Endothelial cell of umbilical vein (primary cell): ENCODE measurements around the gene GDI1. TPM values are rescaled to one million over a fixed set of nuclear protein-coding genes. Genes with fewer than 3 reads are reported as not detected.

Experiments used
- BruUV-seq: library from RNA; stranded (reverse); fragments of 400-500 nt; replicated peaks from 2 replicates; lab custom pipeline; 2021; lab: Mats Ljungman, UMichigan
- CTCF ChIA-PET: fragments of 300-600, 350-600 bp; sonication (Branson Sonifier 250); formaldehyde crosslinking; loops from one replicate; lab custom pipeline; 2021; ENCODE audit warnings: antibody characterized with exemption, inconsistent platforms; lab: Charles Lee
- POLR2A ChIA-PET: fragments of 300-600, 350-600 bp; sonication (Branson Sonifier 250); formaldehyde crosslinking; loops from one replicate; lab custom pipeline; 2021; ENCODE audit warnings: antibody characterized with exemption, inconsistent platforms; lab: Charles Lee
- DNase-seq: peaks from one replicate; pipeline ENCODE4 v3.0.0-alpha.2; 2011; ENCODE audit warnings: low read depth, low spot score
- FAIRE-seq: peaks from 2 replicates; lab custom pipeline; 2011; peaks lifted over from hg19 to GRCh38; lab: Jason Lieb, UNC
- H2AFZ ChIP-seq: 2 replicates; pipeline ENCODE4 v1.6.0; 2012; ENCODE audit warnings: low read depth, low read length, control low read depth, inconsistent platforms
- H3K27ac ChIP-seq: 2 replicates; pipeline ENCODE4 v1.5.1; 2011; ENCODE audit warnings: low read depth, mild to moderate bottlenecking, control low read depth, low read length, moderate library complexity; ENCODE audit not compliant: insufficient read depth
- H3K27me3 ChIP-seq, 2 experiments: 2 replicates each; pipeline versions ENCODE4 v1.6.0 to v1.6.1; 2011; ENCODE audit warnings: low read length in 2 of 2, mixed read lengths in 1 of 2; ENCODE audit not compliant: control insufficient read depth in 2 of 2, insufficient read depth in 2 of 2
- H3K36me3 ChIP-seq, 2 experiments: 2 replicates in 1 of 2; 3 replicates in 1 of 2; pipeline ENCODE4 v1.5.1; 2011; ENCODE audit warnings: low read length in 2 of 2, mild to moderate bottlenecking in 1 of 2, moderate library complexity in 1 of 2; ENCODE audit not compliant: control insufficient read depth in 2 of 2, insufficient read depth in 2 of 2; ENCODE audit errors: extremely low read depth in 1 of 2
- H3K4me1 ChIP-seq: 3 replicates; pipeline ENCODE4 v1.5.1; 2011; ENCODE audit warnings: mild to moderate bottlenecking, low read length; ENCODE audit not compliant: control insufficient read depth, insufficient read depth; ENCODE audit errors: extremely low read depth
- H3K4me2 ChIP-seq: 2 replicates; pipeline ENCODE4 v1.6.1; 2011; ENCODE audit warnings: low read length, control low read depth, mixed read lengths; ENCODE audit not compliant: insufficient read depth
- H3K4me3 ChIP-seq, 3 experiments: fragments of 200-600 bp in 1 of 3; sonication (generic), shearing (Covaris generic) in 1 of 3; replicated peaks in 1 of 3; 2 replicates each; pipeline ENCODE4 v1.5.1; 2011 to 2016; ENCODE audit warnings: control low read depth in 3 of 3, low read length in 3 of 3, mild to moderate bottlenecking in 2 of 3, inconsistent platforms in 1 of 3, low read depth in 1 of 3, moderate library complexity in 1 of 3; ENCODE audit not compliant: insufficient read depth in 1 of 3
- H3K79me2 ChIP-seq: 2 replicates; pipeline ENCODE4 v1.6.0; 2012; ENCODE audit warnings: low read length, inconsistent platforms; ENCODE audit not compliant: control insufficient read depth, insufficient read depth
- H3K9ac ChIP-seq: replicated peaks from 2 replicates; pipeline ENCODE3; 2011; ENCODE audit warnings: low read length, control low read depth; ENCODE audit not compliant: insufficient read depth; ENCODE audit errors: extremely low read depth
- H3K9me1 ChIP-seq: replicated peaks from 3 replicates; pipeline ENCODE4 v1.6.0; 2011; ENCODE audit warnings: mild to moderate bottlenecking, low read length; ENCODE audit not compliant: control insufficient read depth, insufficient read depth; ENCODE audit errors: extremely low read depth
- H3K9me3 ChIP-seq: replicated peaks from 2 replicates; pipeline ENCODE4 v1.5.1; 2012; ENCODE audit warnings: low read length, inconsistent platforms; ENCODE audit not compliant: control insufficient read depth, insufficient read depth
- H4K20me1 ChIP-seq: replicated peaks from 2 replicates; pipeline ENCODE3; 2011; ENCODE audit warnings: mild to moderate bottlenecking, low read length; ENCODE audit not compliant: control insufficient read depth, insufficient read depth; ENCODE audit errors: extremely low read depth
- EZH2 ChIP-seq: IDR thresholded peaks from 2 replicates; pipeline ENCODE4 v1.6.1; 2012; ENCODE audit warnings: borderline replicate concordance, low read depth, mild to moderate bottlenecking, moderate library complexity, low read length, inconsistent platforms; ENCODE audit not compliant: severe bottlenecking
- FOS ChIP-seq: IDR thresholded peaks from 2 replicates; pipeline ENCODE4 v1.6.1; 2011; ENCODE audit warnings: mild to moderate bottlenecking, low read length, moderate library complexity, borderline replicate concordance; ENCODE audit not compliant: insufficient read depth
- GATA2 ChIP-seq: IDR thresholded peaks from 2 replicates; pipeline ENCODE4 v1.7.0; 2011; ENCODE audit warnings: low read depth, mild to moderate bottlenecking, moderate library complexity, mixed read lengths, low read length; ENCODE audit not compliant: insufficient read length, insufficient read depth
- JUN ChIP-seq: IDR thresholded peaks from 2 replicates; pipeline ENCODE4 v1.6.1; 2011; ENCODE audit warnings: borderline replicate concordance, low read depth; ENCODE audit not compliant: insufficient read length, insufficient read depth
- MYC ChIP-seq: IDR thresholded peaks from one replicate; pipeline ENCODE4 v1.6.1; 2011; ENCODE audit warnings: mild to moderate bottlenecking, low read depth, low read length
- POLR2A ChIP-seq: IDR thresholded peaks from 2 replicates; pipeline ENCODE4 v1.6.1; 2012; ENCODE audit warnings: low read depth, mild to moderate bottlenecking, control low read depth, low read length
- POLR2AphosphoS5 ChIP-seq: IDR thresholded peaks from 2 replicates; pipeline ENCODE4 v1.6.1; 2012; ENCODE audit warnings: low read depth, mild to moderate bottlenecking, control low read depth, low read length, moderate library complexity; ENCODE audit not compliant: insufficient read depth
- dilution Hi-C: fragments of 300-500 bp; cut with MboI; formaldehyde crosslinking; loops from one replicate; pipeline ENCODE4 v1.15.0; 2019; ENCODE audit warnings: low sequenced_read_pairs; ENCODE audit not compliant: extremely low pct_ligation_motif_present
- intact Hi-C: fragments of 100-400 bp; cut with micrococcal nuclease; formaldehyde crosslinking; loops from one replicate; pipeline ENCODE4 v1.10.0; 2022
- polyA plus RNA-seq, 4 experiments: library from polyadenylated mRNA; depleted of rRNA in 3 of 4; stranded (reverse) in 3 of 4; unstranded in 1 of 4; fragments of >200 nt; gene quantifications; 2 replicates each; pipeline versions ENCODE4 v1.2.1 to v1.2.3, GENCODE V29; 2011 to 2012; ENCODE audit warnings: missing spikeins in 1 of 4
- total RNA-seq: library from RNA; stranded (reverse); gene quantifications from 2 replicates; pipeline ENCODE4 v1.2.3, GENCODE V29; 2021
- TF ChIP-seq, protein P1 (sequence below): IDR thresholded peaks from 2 replicates; pipeline ENCODE4 v1.6.1; 2011; ENCODE audit not compliant: insufficient read depth, insufficient read length
- TF ChIP-seq, protein P2 (sequence below), 2 donors: IDR thresholded peaks; 1 replicate in 1 of 2; 2 replicates in 1 of 2; pipeline ENCODE4 v1.5.1; 2011; ENCODE audit warnings: low read length in 2 of 2, mild to moderate bottlenecking in 2 of 2, moderate library complexity in 2 of 2, control low read depth in 1 of 2, inconsistent platforms in 1 of 2, low read depth in 1 of 2; ENCODE audit not compliant: insufficient read depth in 1 of 2; ENCODE audit errors: extremely low read depth in 1 of 2

The GDI1 gene
- total and polyA plus RNA-seq, 2 donors (not counting 3 experiments of a cell fraction or from before 2014, with no cell fraction given), result 128 to 247 TPM

DNA sequence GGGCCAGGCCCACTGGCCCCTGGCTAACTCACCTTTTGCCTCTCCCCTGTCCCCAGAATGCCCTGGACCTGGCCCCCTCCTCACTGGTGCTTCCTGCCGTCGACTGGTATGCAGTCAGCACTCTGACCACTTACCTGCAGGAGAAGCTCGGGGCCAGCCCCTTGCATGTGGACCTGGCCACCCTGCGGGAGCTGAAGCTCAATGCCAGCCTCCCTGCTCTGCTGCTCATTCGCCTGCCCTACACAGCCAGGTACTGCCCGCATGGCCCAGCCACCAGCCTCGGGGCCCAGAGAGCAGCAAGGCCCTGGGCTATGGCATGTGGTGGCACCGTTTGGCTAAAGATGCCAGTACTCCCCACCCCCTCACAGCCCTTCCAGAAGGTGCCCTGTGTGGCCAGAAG is 4.7 kb upstream of the GDI1 start:
- no peak for TF ChIP-seq EZH2
- H3K9me1 ChIP-seq, result no peaks in the 10 kb centered on the region
- FAIRE-seq, result no peak
- peaks cover 24% of the 10 kb centered on the region for H3K4me1 ChIP-seq
- ChIA-PET POLR2A (no interaction called here), CTCF (no interaction called here)
- no peak overlapping the region for H3K4me3 ChIP-seq
- intact Hi-C loops (no loop called here), dilution Hi-C loops (no loop called here)
- H3K4me2 ChIP-seq, result no peak overlapping the region
- peaks cover 25% of the 10 kb centered on the region for H3K79me2 ChIP-seq
- H3K36me3 ChIP-seq, result peaks cover 2 to 26% of the 10 kb centered on the region in 2 experiments
- no peaks in the 10 kb centered on the region for H3K9me3 ChIP-seq
- DNase-seq, result no peak
- no peak overlapping the region for H2AFZ ChIP-seq
- no TSS peak for BruUV-seq
- H4K20me1 ChIP-seq, result no peaks in the 10 kb centered on the region
- H3K27ac ChIP-seq, result no peak overlapping the region
- H3K27me3 ChIP-seq, result no peaks in the 10 kb centered on the region
- H3K9ac ChIP-seq, result no peak overlapping the region

DNA sequence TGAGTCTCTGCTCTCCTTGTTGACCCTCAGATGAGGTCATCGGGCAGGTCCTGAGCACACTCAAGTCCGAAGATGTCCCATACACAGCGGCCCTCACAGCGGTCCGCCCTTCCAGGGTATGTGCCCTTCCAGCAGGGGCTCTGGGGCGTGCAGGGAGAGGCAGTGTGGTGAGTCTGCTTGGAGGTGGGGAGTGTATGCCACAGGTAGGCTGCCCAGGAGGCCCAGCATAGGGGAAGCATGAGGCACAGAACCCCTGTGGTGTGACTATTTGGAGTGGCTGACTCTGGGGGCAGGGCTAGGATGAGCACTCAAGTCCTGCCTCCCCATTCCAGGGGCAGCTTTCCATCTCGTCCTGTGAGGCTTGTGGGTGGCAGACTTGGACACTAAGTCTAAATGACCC is 3.3 kb upstream of the GDI1 start:
- BruUV-seq, result no TSS peak
- FAIRE-seq (no peak), DNase-seq (no peak)
- ChIA-PET POLR2A (no interaction called here), CTCF (no interaction called here)
- dilution Hi-C loops, result no loop called here
- Histone ChIP-seq H3K27me3 (no peaks in the 10 kb centered on the region), H3K4me1 (peaks cover 23% of the 10 kb centered on the region), H3K36me3 (peaks cover 2 to 26% of the 10 kb centered on the region in 2 experiments), H3K4me2 (no peak overlapping the region), H3K27ac (no peak overlapping the region), H3K4me3 (no peak overlapping the region), H3K9ac (no peak overlapping the region), H3K79me2 (peaks cover 39% of the 10 kb centered on the region), H3K9me3 (no peaks in the 10 kb centered on the region), H4K20me1 (no peaks in the 10 kb centered on the region), H2AFZ (no peak overlapping the region), H3K9me1 (no peaks in the 10 kb centered on the region)
- intact Hi-C loops, result no loop called here
- TF ChIP-seq EZH2 (no peak), GATA2 (no peak), POLR2A (no peak), POLR2AphosphoS5 (no peak), JUN (no peak), FOS (no peak), MYC (no peak)
- TF ChIP-seq, protein P1, sequence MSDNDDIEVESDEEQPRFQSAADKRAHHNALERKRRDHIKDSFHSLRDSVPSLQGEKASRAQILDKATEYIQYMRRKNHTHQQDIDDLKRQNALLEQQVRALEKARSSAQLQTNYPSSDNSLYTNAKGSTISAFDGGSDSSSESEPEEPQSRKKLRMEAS, result no peak
- TF ChIP-seq, protein P2, sequence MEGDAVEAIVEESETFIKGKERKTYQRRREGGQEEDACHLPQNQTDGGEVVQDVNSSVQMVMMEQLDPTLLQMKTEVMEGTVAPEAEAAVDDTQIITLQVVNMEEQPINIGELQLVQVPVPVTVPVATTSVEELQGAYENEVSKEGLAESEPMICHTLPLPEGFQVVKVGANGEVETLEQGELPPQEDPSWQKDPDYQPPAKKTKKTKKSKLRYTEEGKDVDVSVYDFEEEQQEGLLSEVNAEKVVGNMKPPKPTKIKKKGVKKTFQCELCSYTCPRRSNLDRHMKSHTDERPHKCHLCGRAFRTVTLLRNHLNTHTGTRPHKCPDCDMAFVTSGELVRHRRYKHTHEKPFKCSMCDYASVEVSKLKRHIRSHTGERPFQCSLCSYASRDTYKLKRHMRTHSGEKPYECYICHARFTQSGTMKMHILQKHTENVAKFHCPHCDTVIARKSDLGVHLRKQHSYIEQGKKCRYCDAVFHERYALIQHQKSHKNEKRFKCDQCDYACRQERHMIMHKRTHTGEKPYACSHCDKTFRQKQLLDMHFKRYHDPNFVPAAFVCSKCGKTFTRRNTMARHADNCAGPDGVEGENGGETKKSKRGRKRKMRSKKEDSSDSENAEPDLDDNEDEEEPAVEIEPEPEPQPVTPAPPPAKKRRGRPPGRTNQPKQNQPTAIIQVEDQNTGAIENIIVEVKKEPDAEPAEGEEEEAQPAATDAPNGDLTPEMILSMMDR (IDR thresholded peaks at IDR 0.05; ENCODE audit: extremely low read depth in 1 of 2, insufficient read depth in 1 of 2, low read depth in 1 of 2, low read length in 2 of 2), result no peak
